Astrocyte (in vitro differentiated cells and primary cell): ENCODE data around the gene FN3K.

Experiments used
- EZH2 ChIP-seq: IDR thresholded peaks from 2 replicates; pipeline ENCODE4 v1.6.1; 2012; ENCODE audit warnings: mild to moderate bottlenecking, low read length, inconsistent platforms; ENCODE audit not compliant: insufficient read depth
- TF ChIP-seq, protein P1 (sequence below): IDR thresholded peaks from 2 replicates; pipeline ENCODE4 v1.5.1; 2011; ENCODE audit warnings: low read depth, mild to moderate bottlenecking, inconsistent platforms, low read length, moderate library complexity; ENCODE audit not compliant: insufficient read depth

DNA sequence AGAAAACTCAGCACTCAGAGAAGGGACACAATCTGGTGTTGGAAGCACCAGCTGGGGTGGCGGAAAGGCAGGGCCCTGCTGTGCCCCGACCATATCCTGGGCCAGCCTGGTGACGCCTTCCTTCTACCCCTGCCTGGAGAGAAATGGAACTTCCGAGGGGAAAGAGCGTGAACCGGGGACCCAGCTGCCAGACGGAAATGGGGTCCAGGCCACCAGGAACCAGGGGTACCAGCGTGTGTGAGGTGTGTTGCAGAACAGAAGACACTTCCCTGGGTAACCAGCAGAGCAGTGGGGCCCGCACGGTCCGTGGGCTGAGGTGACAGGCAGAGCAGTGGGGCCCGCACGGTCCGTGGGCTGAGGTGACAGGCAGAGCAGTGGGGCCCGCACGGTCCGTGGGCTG lies 43.7 kb upstream of the FN3K start:
- TF ChIP-seq, protein P1, sequence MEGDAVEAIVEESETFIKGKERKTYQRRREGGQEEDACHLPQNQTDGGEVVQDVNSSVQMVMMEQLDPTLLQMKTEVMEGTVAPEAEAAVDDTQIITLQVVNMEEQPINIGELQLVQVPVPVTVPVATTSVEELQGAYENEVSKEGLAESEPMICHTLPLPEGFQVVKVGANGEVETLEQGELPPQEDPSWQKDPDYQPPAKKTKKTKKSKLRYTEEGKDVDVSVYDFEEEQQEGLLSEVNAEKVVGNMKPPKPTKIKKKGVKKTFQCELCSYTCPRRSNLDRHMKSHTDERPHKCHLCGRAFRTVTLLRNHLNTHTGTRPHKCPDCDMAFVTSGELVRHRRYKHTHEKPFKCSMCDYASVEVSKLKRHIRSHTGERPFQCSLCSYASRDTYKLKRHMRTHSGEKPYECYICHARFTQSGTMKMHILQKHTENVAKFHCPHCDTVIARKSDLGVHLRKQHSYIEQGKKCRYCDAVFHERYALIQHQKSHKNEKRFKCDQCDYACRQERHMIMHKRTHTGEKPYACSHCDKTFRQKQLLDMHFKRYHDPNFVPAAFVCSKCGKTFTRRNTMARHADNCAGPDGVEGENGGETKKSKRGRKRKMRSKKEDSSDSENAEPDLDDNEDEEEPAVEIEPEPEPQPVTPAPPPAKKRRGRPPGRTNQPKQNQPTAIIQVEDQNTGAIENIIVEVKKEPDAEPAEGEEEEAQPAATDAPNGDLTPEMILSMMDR, result no peak
- no peak for TF ChIP-seq EZH2
